ENCODE results near the gene KIF5C.

The KIF5C gene

GRCh38 chr2:149056541-149057255 is 181.7 kb downstream of the KIF5C start:
- DNase-seq, result no peak

GRCh38 chr2:149057401-149057800 is 182.4 kb downstream of the KIF5C start:
- no peak for DNase-seq

- no peak for DNase-seq
Measured at GRCh38 chr2:149058936-149059335, 183.9 kb downstream of the KIF5C start.

- DNase-seq, result no peak
Measured at GRCh38 chr2:149059822-149060221, 184.8 kb downstream of the KIF5C start.

GRCh38 chr2:149061133-149061745 is 186.2 kb downstream of the KIF5C start:
- DNase-seq, result no peak

- DNase-seq, result no peak
Measured at GRCh38 chr2:149062531-149062930, 187.5 kb downstream of the KIF5C start.

GRCh38 chr2:149063177-149063576 is 188.2 kb downstream of the KIF5C start:
- DNase-seq, result no peak

GRCh38 chr2:149064365-149064841 is 189.4 kb downstream of the KIF5C start:
- DNase-seq, result no peak

- DNase-seq, result no peak
Measured at GRCh38 chr2:149064856-149065630, 190.0 kb downstream of the KIF5C start.

- no peak for DNase-seq
Measured at GRCh38 chr2:149068225-149068995, 193.4 kb downstream of the KIF5C start.

GRCh38 chr2:149068996-149069888 is 194.2 kb downstream of the KIF5C start:
- DNase-seq, result peak; percentile 4

GRCh38 chr2:149070681-149071320 is 195.8 kb downstream of the KIF5C start:
- no peak for DNase-seq

GRCh38 chr2:149075105-149075504 is 200.1 kb downstream of the KIF5C start:
- no peak for DNase-seq

GRCh38 chr2:149075853-149076252 is 200.8 kb downstream of the KIF5C start:
- no peak for DNase-seq

Measured in effector CD4-positive, alpha-beta T cell (primary cell).